Fibroblast of the aortic adventitia (primary cell): ENCODE data around the gene SREBF1. TPM values are rescaled to one million over a fixed set of nuclear protein-coding genes. Genes with fewer than 3 reads are reported as not detected.
A peak's percentile ranks its signal among the peaks of the same experiment; 100 is the strongest.

Experiments used
- DNase-seq: peaks from one replicate; pipeline ENCODE4 v3.0.0-alpha.2; 2010; ENCODE audit warnings: low read depth
- H3K4me3 ChIP-seq: 2 replicates; pipeline ENCODE4 v1.5.1; 2011; ENCODE audit warnings: low read depth, mild to moderate bottlenecking, control low read depth, low read length, moderate library complexity
- total RNA-seq: library from RNA; depleted of rRNA; stranded (reverse); fragments of >200 nt; gene quantifications from 2 replicates; pipeline ENCODE4 v1.2.3, GENCODE V29; 2012; ENCODE audit warnings: low replicate concordance
- TF ChIP-seq, protein P1 (sequence below): IDR thresholded peaks from 2 replicates; pipeline ENCODE4 v1.5.1; 2011; ENCODE audit warnings: mild to moderate bottlenecking, low read length, control low read depth, inconsistent platforms; ENCODE audit not compliant: insufficient read depth

Gene SREBF1
- total RNA-seq, 1 donor: 48.7 TPM

DNA sequence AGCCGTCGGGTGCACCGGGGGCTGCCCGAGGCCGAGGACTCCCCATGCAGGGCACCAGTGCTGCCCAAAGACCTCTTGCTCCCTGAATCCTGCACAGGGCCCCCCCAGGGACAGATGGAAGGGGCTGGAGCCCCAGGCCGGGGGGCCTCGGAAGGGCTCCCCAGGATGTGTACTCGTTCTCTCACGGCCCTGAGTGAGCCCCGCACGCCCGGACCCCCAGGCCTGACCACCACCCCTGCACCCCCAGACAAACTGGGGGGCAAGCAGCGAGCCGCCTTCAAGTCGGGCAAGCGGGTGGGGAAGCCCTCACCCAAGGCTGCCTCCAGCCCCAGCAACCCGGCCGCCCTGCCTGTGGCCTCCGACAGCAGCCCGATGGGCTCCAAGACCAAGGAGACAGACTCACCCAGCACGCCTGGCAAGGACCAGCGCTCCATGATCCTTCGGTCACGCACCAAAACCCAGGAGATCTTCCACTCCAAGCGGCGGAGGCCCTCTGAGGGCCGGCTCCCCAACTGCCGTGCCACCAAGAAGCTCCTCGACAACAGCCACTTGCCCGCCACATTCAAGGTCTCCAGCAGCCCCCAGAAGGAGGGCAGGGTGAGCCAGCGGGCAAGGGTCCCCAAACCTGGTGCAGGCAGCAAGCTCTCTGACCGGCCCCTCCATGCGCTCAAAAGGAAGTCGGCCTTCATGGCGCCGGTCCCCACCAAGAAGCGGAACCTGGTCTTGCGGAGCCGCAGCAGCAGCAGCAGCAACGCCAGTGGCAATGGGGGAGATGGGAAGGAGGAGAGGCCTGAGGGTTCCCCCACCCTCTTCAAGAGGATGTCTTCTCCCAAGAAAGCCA lies 40.6 kb downstream of the SREBF1 start:
- H3K4me3 ChIP-seq: no peak overlapping the region
- DNase-seq: no peak
- TF ChIP-seq, protein P1, sequence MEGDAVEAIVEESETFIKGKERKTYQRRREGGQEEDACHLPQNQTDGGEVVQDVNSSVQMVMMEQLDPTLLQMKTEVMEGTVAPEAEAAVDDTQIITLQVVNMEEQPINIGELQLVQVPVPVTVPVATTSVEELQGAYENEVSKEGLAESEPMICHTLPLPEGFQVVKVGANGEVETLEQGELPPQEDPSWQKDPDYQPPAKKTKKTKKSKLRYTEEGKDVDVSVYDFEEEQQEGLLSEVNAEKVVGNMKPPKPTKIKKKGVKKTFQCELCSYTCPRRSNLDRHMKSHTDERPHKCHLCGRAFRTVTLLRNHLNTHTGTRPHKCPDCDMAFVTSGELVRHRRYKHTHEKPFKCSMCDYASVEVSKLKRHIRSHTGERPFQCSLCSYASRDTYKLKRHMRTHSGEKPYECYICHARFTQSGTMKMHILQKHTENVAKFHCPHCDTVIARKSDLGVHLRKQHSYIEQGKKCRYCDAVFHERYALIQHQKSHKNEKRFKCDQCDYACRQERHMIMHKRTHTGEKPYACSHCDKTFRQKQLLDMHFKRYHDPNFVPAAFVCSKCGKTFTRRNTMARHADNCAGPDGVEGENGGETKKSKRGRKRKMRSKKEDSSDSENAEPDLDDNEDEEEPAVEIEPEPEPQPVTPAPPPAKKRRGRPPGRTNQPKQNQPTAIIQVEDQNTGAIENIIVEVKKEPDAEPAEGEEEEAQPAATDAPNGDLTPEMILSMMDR: no peak

DNA sequence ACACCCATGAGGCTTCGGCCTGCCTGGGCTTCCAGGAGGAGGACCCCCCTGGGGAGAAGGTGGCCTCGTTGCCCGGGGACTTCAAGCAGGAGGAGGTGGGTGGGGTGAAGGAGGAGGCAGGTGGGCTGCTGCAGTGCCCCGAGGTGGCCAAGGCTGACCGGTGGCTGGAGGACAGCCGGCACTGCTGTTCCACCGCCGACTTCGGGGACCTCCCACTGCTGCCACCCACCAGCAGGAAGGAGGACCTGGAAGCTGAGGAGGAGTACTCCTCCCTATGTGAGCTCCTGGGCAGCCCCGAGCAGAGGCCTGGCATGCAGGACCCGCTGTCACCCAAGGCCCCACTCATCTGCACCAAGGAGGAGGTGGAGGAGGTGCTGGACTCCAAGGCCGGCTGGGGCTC lies 41.5 kb downstream of the SREBF1 start:
- H3K4me3 ChIP-seq: no peak overlapping the region
- TF ChIP-seq, protein P1: no peak
- no peak for DNase-seq

DNA sequence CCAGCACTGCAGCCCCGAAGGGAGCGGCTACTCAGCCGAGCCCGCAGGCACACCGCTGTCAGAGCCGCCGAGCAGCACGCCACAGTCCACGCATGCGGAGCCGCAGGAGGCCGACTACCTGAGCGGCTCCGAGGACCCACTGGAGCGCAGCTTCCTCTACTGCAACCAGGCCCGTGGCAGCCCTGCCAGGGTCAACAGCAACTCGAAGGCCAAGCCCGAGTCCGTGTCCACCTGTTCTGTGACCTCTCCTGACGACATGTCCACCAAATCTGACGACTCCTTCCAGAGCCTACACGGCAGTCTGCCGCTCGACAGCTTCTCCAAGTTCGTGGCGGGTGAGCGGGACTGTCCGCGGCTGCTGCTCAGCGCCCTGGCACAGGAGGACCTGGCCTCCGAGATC lies 42.4 kb downstream of the SREBF1 start:
- TF ChIP-seq, protein P1: no peak
- no peak overlapping the region for H3K4me3 ChIP-seq
- DNase-seq: no peak

DNA sequence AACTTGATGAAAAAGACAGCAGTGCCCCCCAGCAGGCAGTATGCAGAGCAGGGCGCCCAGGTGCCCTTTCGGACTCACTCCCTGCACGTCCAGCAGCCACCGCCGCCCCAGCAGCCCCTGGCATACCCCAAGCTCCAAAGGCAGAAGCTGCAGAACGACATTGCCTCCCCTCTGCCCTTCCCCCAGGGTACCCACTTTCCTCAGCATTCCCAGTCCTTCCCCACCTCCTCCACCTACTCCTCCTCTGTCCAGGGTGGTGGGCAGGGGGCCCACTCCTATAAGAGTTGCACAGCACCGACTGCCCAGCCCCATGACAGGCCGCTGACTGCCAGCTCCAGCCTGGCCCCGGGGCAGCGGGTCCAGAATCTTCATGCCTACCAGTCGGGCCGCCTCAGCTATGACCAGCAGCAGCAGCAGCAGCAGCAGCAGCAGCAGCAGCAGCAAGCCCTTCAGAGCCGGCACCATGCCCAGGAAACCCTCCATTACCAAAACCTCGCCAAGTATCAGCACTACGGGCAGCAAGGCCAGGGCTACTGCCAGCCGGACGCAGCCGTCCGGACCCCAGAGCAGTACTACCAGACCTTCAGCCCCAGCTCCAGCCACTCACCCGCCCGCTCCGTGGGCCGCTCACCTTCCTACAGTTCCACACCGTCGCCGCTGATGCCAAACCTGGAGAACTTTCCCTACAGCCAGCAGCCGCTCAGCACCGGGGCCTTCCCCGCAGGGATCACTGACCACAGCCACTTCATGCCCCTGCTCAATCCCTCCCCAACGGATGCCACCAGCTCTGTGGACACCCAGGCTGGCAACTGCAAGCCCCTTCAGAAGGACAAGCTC lies 43.2 kb downstream of the SREBF1 start:
- TF ChIP-seq, protein P1: no peak
- DNase-seq: no peak
- H3K4me3 ChIP-seq: no peak overlapping the region

DNA sequence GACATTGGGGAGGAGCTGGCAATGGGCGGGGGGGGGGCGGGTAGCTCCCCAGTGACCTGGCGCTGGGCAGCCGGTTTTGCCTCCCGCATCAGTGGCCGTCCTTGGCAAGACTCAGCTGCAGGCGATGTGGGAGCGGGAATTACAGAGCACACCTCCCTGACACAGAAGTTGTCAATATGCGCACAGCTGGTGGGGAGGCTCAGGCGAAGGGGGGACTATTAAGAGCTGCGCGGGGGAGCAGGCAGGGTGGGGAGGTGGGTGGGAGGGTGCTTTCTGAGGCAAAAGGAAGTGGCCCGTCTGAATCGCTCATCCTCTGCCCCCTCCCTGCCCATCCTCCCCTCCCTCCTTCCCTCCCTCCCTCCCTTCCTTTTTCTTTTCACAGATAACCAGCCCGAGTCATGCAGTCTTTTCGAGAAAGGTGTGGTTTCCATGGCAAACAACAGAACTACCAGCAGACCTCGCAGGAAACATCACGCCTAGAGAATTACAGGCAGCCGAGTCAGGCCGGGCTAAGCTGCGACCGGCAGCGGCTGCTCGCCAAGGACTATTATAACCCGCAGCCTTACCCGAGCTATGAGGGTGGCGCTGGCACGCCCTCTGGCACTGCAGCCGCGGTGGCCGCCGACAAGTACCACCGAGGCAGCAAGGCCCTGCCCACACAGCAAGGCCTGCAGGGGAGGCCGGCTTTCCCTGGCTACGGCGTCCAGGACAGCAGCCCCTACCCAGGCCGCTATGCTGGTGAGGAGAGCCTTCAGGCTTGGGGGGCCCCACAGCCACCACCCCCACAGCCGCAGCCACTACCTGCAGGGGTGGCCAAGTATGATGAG lies 44.0 kb downstream of the SREBF1 start:
- no peak overlapping the region for H3K4me3 ChIP-seq
- TF ChIP-seq, protein P1: no peak
- peak; percentile 60 for DNase-seq

DNA sequence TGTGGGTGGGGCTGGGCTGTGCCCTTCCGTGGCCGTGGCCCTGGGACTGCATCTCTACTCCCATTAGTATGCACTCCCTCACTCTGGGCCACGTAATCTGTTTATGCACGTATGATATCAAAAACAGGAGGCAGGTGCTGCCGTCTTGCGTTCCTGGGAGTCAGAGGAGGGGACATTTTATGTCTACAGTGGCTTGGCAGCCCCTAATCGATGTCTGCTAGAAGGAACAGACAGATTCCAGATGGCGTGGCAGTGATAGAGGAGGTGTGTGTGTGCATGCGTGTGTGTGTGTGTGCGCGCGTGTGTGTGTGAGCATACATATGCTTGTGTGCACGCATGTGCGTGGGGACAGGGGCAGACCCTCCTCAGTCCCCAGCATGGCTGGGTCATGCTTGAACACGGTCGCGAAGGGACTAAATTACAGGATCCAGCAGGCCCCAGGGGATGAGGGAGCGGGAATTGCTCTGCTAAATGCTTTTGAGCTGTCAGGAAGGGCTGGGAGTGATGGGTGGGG lies 44.7 kb downstream of the SREBF1 start:
- H3K4me3 ChIP-seq: no peak overlapping the region
- TF ChIP-seq, protein P1: no peak
- no peak for DNase-seq
